ENCODE results near the gene NHSL2.

The NHSL2 gene

DNA sequence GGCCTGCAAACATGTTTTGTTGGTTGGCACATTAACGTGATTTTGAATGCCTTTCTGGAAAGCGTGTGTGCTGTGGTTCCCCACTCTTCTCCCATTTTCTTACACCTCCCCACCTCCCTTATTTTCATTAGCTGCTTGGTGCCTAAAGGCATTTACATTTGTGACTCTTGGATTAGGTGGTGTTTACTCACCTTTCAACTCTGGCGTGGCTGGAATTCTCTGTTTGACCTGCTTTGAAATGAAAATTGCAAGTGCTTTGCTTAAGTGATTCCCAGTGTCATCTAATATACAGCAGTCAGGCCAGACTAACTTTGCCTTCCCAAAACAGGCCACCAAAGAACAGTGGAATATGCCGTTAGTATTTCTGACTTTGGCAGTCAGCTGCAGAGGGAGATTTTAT, 80.5 kb downstream of the NHSL2 start:
- no peak for DNase-seq (ENCODE audit: low read depth)

DNA sequence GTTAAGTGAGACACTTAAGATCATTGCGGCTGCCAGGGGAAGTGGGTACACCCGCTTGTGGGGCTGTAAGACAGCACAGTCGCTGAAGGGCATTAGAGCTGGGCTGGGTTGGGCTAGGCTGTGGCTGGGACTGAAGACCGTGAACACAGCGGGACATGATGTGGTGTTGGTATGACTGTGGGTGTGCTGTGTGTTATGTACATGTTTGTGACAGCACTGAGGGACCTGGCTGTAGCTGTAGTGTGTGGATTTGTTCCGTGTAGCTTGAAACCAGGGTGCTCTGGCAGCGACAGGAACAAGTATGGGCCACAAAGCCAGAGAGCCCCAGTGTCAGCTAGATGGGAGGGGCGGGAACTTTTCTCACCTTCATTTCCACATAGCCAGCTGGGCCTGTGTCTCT, 82.1 kb downstream of the NHSL2 start:
- DNase-seq (ENCODE audit: low read depth) = no peak

DNA sequence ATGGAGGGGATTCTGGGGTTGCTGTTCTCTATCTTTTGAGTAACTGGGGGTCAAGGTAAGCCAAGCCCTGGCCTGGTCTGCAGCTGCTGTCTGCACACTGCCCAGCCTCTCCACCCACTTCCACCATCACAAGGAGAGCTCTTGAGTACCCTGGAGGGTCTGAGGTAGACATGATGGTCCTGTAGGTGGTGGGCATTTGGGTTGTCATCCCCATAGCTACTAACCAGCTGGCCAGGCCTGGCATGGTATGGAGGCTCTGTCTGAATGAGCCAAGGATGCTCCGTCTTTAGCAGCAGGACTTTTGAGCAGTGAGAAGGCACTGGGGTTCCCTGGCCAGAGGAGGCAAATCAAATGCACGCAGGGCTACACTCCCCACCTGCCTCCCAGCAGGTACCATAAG, 82.7 kb downstream of the NHSL2 start:
- no peak for DNase-seq (ENCODE audit: low read depth)

DNA sequence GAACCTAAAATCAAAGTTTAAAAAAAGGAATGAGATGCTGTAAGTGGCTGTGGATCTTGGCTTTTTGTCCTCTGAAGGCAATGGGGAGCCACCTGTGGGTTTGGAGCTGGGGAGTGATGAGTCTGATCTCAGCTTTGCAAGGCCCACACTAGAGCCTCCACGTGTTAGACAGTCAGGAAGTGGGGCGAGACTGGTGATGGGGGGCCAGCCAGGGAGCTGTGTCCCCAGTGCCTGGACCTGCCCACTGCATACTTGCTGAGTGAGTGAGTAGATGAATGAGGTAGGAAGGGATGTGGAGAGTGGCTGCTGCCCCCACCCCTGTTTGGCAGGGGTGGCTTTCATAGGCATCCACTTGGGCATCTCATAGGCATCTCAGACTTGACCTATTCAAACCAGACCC, 84.0 kb downstream of the NHSL2 start:
- DNase-seq (ENCODE audit: low read depth) = no peak

- no peak for DNase-seq (ENCODE audit: low read depth)
These were observed 84.5 kb downstream of the NHSL2 start for GRCh38 chrX:71995122-71995521.

GRCh38 chrX:71996136-71996535, 85.5 kb downstream of the NHSL2 start:
- DNase-seq (ENCODE audit: low read depth) = no peak

DNA sequence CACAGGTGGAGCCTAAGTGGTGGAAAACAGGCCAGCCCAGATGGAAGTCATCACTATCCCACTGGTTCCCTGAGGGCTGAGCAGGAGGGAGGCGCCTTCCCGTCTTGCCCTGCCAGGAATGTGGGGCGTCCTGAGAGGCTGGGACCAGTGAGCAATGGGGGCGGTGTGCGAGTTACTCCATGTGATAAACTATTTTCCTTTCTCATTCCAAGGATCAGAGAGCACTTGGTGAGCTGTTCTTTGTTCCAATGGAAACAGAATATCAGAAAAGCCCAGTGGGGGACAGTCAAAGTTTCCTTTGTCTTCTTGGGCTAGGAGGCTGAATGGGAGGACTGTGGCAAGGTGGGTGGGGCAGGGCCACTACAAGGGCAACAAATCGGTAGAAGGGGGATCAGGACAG, 86.2 kb downstream of the NHSL2 start:
- no peak for DNase-seq (ENCODE audit: low read depth)

DNA sequence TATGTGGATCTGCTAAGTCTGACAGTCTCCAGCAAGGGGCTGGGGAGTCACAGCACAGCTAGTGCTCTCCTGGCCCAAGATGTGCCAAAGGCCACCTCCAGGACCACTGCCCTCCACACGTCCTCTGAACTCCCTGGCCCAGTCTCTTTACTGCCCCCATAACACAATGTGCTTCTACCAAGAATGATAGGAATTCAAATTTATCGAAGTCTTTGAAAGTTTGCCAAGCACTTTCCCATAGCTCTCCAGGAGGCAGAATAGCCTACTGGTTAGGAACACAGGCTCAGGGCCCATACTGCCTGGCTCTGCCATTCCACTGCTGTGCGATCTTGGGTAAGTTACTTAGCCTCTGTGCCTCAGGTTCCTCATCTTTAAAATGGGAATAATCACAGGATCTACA, 86.7 kb downstream of the NHSL2 start:
- DNase-seq (ENCODE audit: low read depth) = no peak

- DNase-seq (ENCODE audit: low read depth) = no peak
These were observed 88.3 kb downstream of the NHSL2 start for GRCh38 chrX:71998836-71999509.

DNA sequence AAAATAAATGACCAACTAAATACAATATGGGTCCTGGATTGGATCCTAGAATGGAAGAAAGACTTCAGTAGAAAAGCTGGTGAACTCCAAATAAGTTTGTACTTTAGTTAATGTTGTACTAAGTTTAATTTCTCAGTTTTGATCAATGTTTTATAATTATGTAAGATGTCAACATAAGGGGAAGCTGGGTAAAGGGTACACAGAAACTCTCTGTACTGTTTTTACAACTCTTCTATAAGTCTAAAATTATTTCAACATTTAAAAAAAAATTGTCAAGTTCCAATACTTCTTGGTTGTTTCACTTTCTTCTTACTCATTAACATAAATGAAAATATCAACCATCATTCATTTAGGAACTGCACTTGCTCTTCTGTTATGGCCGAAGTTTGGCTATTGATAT, 88.9 kb downstream of the NHSL2 start:
- no peak for DNase-seq (ENCODE audit: low read depth)

DNA sequence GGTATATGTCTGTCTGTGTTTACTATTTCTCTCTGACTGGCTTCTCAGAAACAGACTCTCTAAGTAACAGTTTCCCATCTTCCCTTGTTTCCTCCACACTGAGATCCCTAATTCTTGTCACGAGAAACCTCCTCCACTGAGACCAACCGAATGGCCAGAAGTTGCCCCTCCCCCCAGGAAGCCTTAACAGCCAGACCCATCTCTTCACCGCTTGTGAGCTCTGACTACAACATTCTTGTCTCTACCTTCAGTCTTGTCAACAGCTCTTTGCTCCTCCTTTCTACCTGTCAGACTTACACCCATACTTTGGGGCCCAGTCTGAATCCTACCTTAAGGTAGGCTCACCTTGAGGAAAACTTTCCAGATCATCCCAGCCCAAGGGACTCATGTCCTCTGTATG, 90.8 kb downstream of the NHSL2 start:
- DNase-seq (ENCODE audit: low read depth) = no peak

- DNase-seq (ENCODE audit: low read depth) = no peak
These were observed 91.3 kb downstream of the NHSL2 start for GRCh38 chrX:72001906-72002305.

- no peak for DNase-seq (ENCODE audit: low read depth)
These were observed 92.2 kb downstream of the NHSL2 start for GRCh38 chrX:72002875-72003274.

DNA sequence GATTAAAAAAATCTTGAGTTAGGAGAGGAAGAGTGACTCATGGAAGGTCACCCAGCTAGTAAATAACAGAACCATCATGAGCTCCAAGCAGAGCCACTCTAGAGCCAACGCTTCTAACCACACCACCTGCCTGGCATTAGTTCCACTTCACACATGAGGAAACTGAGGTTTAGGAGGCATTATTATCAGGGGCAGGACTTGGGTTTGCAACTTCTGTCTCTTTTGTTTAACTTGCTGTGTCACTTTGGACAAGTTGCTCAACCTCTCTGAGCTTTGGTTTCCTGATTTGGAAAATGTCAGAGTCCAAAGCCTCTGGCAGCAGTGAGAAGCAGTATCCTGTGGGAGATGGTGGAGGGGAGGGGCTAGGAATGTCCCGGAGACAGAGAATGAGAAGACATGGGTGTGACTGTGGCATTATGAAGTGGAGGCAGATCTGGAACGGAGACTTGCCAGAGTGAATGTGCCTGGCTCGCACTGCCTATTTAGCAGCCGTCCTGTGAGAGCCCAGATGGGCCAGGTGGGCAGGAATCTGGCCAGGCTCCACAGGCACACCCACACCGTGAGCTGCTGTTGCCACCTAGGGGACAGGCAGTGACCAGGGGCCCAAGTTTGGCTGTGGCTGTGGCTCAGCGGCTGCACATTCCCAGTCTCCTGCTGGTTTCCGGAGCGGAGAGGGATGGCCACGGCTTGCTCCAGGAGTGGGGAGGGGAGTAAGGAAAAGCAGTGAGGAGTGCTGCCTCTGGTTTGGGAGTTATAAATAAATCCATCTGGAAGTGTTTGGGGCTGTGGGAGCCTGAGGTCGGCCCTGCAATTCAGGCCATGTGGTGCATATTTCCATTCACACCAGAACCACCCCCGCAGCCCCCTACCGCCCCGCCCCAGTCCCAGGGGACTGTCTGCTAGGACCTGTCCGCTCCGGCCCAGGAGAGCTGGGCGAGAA, 93.4 kb downstream of the NHSL2 start:
- DNase-seq (ENCODE audit: low read depth) = no peak

GRCh38 chrX:72005046-72005445, 94.4 kb downstream of the NHSL2 start:
- DNase-seq (ENCODE audit: low read depth) = no peak

GRCh38 chrX:72006461-72006860, 95.8 kb downstream of the NHSL2 start:
- DNase-seq (ENCODE audit: low read depth) = no peak

- no peak for DNase-seq (ENCODE audit: low read depth)
These were observed 99.1 kb downstream of the NHSL2 start for GRCh38 chrX:72009731-72010130.

GRCh38 chrX:72011734-72012133, 101.1 kb downstream of the NHSL2 start:
- DNase-seq (ENCODE audit: low read depth) = no peak

GRCh38 chrX:72015383-72015782, 104.7 kb downstream of the NHSL2 start:
- no peak for DNase-seq (ENCODE audit: low read depth)

GRCh38 chrX:72016881-72017783, 106.5 kb downstream of the NHSL2 start:
- no peak for DNase-seq (ENCODE audit: low read depth)

- DNase-seq (ENCODE audit: low read depth) = no peak
These were observed 107.8 kb downstream of the NHSL2 start for GRCh38 chrX:72018277-72019112.

GRCh38 chrX:72019487-72019886, 108.8 kb downstream of the NHSL2 start:
- DNase-seq (ENCODE audit: low read depth) = no peak
